Transverse colon (tissue), 4 donors: ENCODE measurements around the gene TRIM13. TPM values are rescaled to one million over a fixed set of nuclear protein-coding genes. Genes with fewer than 3 reads are reported as not detected.

ENCODE experiments used
- DNase-seq: peaks from one replicate; pipeline ENCODE4 v3.0.0-alpha.2; 2019
- H3K27ac ChIP-seq, 4 donors: fragments of 200-600 bp; sonication (generic); 2 replicates each; pipeline ENCODE4 v1.5.1; 2016 to 2018; ENCODE audit warnings: inconsistent platforms in 4 of 4
- H3K27me3 ChIP-seq: fragments of 200-600 bp; sonication (generic); 2 replicates; pipeline ENCODE4 v1.5.1; 2017; ENCODE audit warnings: inconsistent platforms
- H3K36me3 ChIP-seq, 4 donors: fragments of 200-600 bp; sonication (generic); 2 replicates each; pipeline ENCODE4 v1.5.1; 2017 to 2019; ENCODE audit warnings: inconsistent platforms in 4 of 4
- H3K4me1 ChIP-seq, 4 donors: fragments of 200-600 bp; sonication (generic); 2 replicates each; pipeline ENCODE4 v1.5.1; 2017 to 2020; ENCODE audit warnings: inconsistent platforms in 4 of 4
- H3K4me3 ChIP-seq, 4 donors: fragments of 200-600 bp; sonication (generic); 1 replicate in 1 of 4; 2 replicates in 3 of 4; pipeline versions ENCODE4 v1.5.1 to v1.6.1; 2017 to 2019; ENCODE audit warnings: inconsistent platforms in 4 of 4
- H3K9me3 ChIP-seq, 2 donors: fragments of 200-600 bp; sonication (generic); 2 replicates each; pipeline ENCODE4 v1.5.1; 2017 to 2019; ENCODE audit warnings: inconsistent platforms in 2 of 2
- EP300 ChIP-seq: sonication (generic); formaldehyde crosslinking; IDR thresholded peaks from one replicate; pipeline ENCODE4 v1.6.1; 2017; ENCODE audit warnings: antibody characterized with exemption, low read depth
- POLR2A ChIP-seq: fragments of 450-650 bp; IDR thresholded peaks from one replicate; pipeline ENCODE4 v1.6.1; 2016; ENCODE audit warnings: antibody characterized with exemption, mild to moderate bottlenecking, moderate library complexity
- POLR2AphosphoS5 ChIP-seq, 3 donors: sonication (generic); formaldehyde crosslinking; IDR thresholded peaks; one replicate each; pipeline ENCODE4 v1.6.1; 2016; ENCODE audit warnings: antibody characterized with exemption in 3 of 3
- WGBS, 2 donors: methylation state at CpG; one replicate each; pipeline ENCODE4 v1.1.5; 2018; ENCODE audit warnings: low coverage in 1 of 2; 5-methylcytosine and 5-hydroxymethylcytosine counted together
- in situ Hi-C, 4 donors: fragments of 200-750 bp; cut with MboI; loops; one replicate each; pipeline versions ENCODE4 v1.15.0 to v1.15.1; 2017; ENCODE audit warnings: low sequenced_read_pairs in 3 of 4, low pct_ligation_motif_present in 1 of 4, low pct_unique_long_range_greater_than_20kb in 1 of 4
- intact Hi-C: fragments of 100-400 bp; cut with DNase I; formaldehyde crosslinking; loops from one replicate; pipeline ENCODE4 v1.15.1; 2023; ENCODE audit warnings: low total_unique reads
- total RNA-seq, 4 donors: library from RNA; depleted of rRNA; stranded (reverse); fragments of >200 nt; gene quantifications; one replicate each; pipeline ENCODE4 v1.1.0, GENCODE V29; 2016
- TF ChIP-seq, protein P1 (sequence below), 5 experiments: fragments of 200-600 bp in 3 of 5; fragments of 450-650 bp in 2 of 5; sonication (generic) in 3 of 5; IDR thresholded peaks; 1 replicate in 2 of 5; 2 replicates in 3 of 5; pipeline ENCODE4 v1.5.1; 2016 to 2017; ENCODE audit warnings: antibody characterized with exemption in 5 of 5, inconsistent platforms in 3 of 5, mild to moderate bottlenecking in 2 of 5, moderate library complexity in 1 of 5

The TRIM13 gene
- total RNA-seq, 4 donors from 2014 or later = 5.6 to 30.6 (median 15.0) TPM

DNA sequence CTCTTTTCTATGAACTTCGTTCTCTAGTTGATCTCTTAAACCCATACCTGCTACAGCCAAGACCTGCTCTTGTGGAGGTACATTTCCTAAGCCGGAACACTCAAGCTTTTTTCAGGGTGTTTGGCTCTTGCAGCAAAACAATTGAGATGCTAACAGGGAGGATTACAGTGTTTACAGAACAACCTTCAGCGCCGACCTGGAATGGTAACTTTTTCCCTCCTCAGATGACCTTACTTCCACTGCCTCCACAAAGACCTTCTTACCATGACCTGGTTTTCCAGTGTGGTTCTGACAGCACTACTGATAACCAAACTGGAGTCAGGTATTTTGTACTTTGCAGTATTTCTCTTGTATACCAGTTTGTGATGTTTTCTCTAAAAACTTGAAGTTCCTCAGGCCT, 18.9 kb downstream of the TRIM13 start:
- H3K4me1 ChIP-seq = peaks cover 4 to 22% (median 8%) of the 10 kb centered on the region in 4 donors
- WGBS, 2 donors = 79% methylated on average over 4 of the region's 4 CpGs; no CpG with 5 or more reads in 1 of the 2 donors
- peak overlapping the region in 3 of 4 donors; percentile 30 to 53 (median 31) for H3K27ac ChIP-seq

DNA sequence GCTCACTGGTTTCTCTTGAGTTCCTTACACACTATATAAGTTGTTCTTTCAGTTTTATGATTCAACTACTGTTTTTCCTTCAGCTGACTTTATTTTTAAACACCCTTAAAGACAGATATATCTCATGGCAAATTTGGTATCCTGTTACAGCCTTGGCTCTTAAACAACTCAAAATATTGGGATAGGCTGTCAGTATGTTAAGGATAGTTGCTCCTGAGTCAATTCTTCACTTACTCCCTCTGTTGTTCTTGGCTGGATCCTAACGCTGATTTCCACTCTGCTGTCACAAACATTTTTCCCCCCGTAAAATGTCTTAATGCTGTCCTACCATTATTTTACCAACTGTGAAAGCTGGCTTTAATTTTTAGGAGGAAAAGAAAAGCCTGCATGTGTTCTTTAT, 19.6 kb downstream of the TRIM13 start:
- H3K36me3 ChIP-seq = peaks cover 0 to 38% (median 11%) of the 10 kb centered on the region in 4 donors
- H3K4me3 ChIP-seq = no peak overlapping the region
- H3K9me3 ChIP-seq = no peaks in the 10 kb centered on the region
- no peaks in the 10 kb centered on the region for H3K27me3 ChIP-seq
- 67 to 80% methylated on average over 2 of the region's 2 CpGs for WGBS, 2 donors
- H3K4me1 ChIP-seq = peaks cover 4 to 22% (median 8%) of the 10 kb centered on the region in 4 donors
- in situ Hi-C loops (loop anchor here in 1 of 4 donors (10.0 kb wide), 1 partner anchor 48 kb away; no protein-coding TSS in a partner anchor), intact Hi-C loops (no loop called here)
- no peak for DNase-seq
- no peak for TF ChIP-seq EP300
- TF ChIP-seq, protein P1, sequence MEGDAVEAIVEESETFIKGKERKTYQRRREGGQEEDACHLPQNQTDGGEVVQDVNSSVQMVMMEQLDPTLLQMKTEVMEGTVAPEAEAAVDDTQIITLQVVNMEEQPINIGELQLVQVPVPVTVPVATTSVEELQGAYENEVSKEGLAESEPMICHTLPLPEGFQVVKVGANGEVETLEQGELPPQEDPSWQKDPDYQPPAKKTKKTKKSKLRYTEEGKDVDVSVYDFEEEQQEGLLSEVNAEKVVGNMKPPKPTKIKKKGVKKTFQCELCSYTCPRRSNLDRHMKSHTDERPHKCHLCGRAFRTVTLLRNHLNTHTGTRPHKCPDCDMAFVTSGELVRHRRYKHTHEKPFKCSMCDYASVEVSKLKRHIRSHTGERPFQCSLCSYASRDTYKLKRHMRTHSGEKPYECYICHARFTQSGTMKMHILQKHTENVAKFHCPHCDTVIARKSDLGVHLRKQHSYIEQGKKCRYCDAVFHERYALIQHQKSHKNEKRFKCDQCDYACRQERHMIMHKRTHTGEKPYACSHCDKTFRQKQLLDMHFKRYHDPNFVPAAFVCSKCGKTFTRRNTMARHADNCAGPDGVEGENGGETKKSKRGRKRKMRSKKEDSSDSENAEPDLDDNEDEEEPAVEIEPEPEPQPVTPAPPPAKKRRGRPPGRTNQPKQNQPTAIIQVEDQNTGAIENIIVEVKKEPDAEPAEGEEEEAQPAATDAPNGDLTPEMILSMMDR (IDR thresholded peaks at IDR 0.05) = no peak
- no peak for TF ChIP-seq POLR2A
- TF ChIP-seq POLR2AphosphoS5 (IDR thresholded peaks at IDR 0.05) = no peak
- H3K27ac ChIP-seq = no peak overlapping the region

More for the DNA sequence above, 18.9 kb downstream of the TRIM13 start:
- in situ Hi-C loops = loop anchor here in 1 of 4 donors (10.0 kb wide), 1 partner anchor 49 kb away; no protein-coding TSS in a partner anchor
- H3K9me3 ChIP-seq = no peaks in the 10 kb centered on the region
- intact Hi-C loops = no loop called here
- peaks cover 0 to 33% (median 13%) of the 10 kb centered on the region in 4 donors for H3K36me3 ChIP-seq
- TF ChIP-seq, protein P1 (IDR thresholded peaks at IDR 0.05) = no peak
- no peak for TF ChIP-seq POLR2AphosphoS5 (IDR thresholded peaks at IDR 0.05)
- DNase-seq = no peak
- no peak overlapping the region for H3K4me3 ChIP-seq
- H3K27me3 ChIP-seq = no peaks in the 10 kb centered on the region

DNA sequence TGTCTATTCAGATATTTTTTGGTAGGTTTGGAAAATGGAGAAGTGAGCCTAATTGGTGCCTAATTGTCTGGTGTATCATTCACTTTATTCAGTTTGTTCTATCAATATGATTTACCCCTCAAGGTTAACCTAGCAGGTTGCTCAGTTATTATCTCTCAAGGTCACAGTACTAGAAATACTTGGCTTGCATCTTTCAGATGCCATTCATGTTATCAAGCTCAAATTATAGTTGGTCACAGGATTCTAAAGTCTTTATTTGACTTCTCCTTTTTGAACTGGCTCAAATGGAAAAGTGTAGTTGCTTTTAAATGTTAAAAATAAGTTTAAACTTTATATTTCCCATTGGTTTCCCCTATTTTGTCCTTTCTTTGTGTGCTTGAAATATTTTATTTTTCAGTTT, 21.0 kb downstream of the TRIM13 start:
- intact Hi-C loops = no loop called here
- H3K9me3 ChIP-seq = no peaks in the 10 kb centered on the region
- no peak overlapping the region for H3K4me3 ChIP-seq
- H3K27ac ChIP-seq = no peak overlapping the region
- in situ Hi-C loops = loop anchor here in 1 of 4 donors (10.0 kb wide), 1 partner anchor 47 kb away; no protein-coding TSS in a partner anchor
- no peaks in the 10 kb centered on the region for H3K27me3 ChIP-seq
- peaks cover 4 to 22% (median 8%) of the 10 kb centered on the region in 4 donors for H3K4me1 ChIP-seq
- no peak for DNase-seq
- TF ChIP-seq POLR2A (no peak), POLR2AphosphoS5 (IDR thresholded peaks at IDR 0.05) (no peak), EP300 (no peak)
- TF ChIP-seq, protein P1 (IDR thresholded peaks at IDR 0.05) = no peak
- peaks cover 0 to 28% (median 6%) of the 10 kb centered on the region in 4 donors for H3K36me3 ChIP-seq

DNA sequence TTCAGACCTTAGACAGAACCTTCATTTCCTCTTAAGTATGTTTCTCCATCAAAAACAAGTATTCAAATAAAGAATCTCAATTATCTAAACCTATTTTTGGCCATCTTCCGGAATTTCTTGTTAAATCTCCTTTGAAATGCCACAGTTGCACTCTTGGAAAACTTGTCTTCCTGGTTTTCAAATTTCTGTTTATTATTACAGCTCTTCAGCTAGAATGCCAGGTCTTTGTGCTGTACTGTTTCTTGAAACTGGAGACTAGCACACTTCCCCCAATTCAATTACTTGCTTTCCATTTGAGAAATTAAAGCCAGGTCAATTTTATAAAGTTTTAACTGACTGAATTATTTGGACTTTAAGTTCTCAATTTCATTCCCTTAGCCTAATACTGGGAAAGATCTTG, 28.6 kb downstream of the TRIM13 start:
- in situ Hi-C loops = no loop called here
- no peak overlapping the region for H3K27ac ChIP-seq
- intact Hi-C loops = no loop called here
- H3K9me3 ChIP-seq = no peaks in the 10 kb centered on the region
- peaks cover 0 to 15% (median 0%) of the 10 kb centered on the region in 4 donors for H3K4me1 ChIP-seq
- no peak for DNase-seq
- H3K27me3 ChIP-seq = no peaks in the 10 kb centered on the region
- TF ChIP-seq, protein P1 (IDR thresholded peaks at IDR 0.05) = no peak
- no peak for TF ChIP-seq EP300
- TF ChIP-seq POLR2A = no peak
- no peak for TF ChIP-seq POLR2AphosphoS5 (IDR thresholded peaks at IDR 0.05)
- 75 to 86% methylated on average over 1 of the region's 1 CpG for WGBS, 2 donors
- no peak overlapping the region for H3K4me3 ChIP-seq
- H3K36me3 ChIP-seq = peaks cover 0 to 8% (median 4%) of the 10 kb centered on the region in 4 donors
